HG02759 (cell line): ENCODE results near the gene HSFX3.
"Not testable (repeated sequence)": the region's sequence is repeated elsewhere in the genome, so short reads cannot be mapped to it uniquely, and the experiment has no call there.

ENCODE experiments used
- ATAC-seq: cut with Tn5 transposase; IDR thresholded peaks from one replicate; pipeline ENCODE4 v1.9.1; 2021; ENCODE audit warnings: mild to moderate bottlenecking, moderate library complexity; ENCODE audit not compliant: unreplicated experiment

HSFX3 gene

GRCh38 chrX:149545545-149546543 lies 3.9 kb downstream of the HSFX3 start:
- ATAC-seq: peak; percentile 59

- no peak for ATAC-seq
Observed at GRCh38 chrX:149541521-149542047, 8.1 kb downstream of the HSFX3 start.

DNA sequence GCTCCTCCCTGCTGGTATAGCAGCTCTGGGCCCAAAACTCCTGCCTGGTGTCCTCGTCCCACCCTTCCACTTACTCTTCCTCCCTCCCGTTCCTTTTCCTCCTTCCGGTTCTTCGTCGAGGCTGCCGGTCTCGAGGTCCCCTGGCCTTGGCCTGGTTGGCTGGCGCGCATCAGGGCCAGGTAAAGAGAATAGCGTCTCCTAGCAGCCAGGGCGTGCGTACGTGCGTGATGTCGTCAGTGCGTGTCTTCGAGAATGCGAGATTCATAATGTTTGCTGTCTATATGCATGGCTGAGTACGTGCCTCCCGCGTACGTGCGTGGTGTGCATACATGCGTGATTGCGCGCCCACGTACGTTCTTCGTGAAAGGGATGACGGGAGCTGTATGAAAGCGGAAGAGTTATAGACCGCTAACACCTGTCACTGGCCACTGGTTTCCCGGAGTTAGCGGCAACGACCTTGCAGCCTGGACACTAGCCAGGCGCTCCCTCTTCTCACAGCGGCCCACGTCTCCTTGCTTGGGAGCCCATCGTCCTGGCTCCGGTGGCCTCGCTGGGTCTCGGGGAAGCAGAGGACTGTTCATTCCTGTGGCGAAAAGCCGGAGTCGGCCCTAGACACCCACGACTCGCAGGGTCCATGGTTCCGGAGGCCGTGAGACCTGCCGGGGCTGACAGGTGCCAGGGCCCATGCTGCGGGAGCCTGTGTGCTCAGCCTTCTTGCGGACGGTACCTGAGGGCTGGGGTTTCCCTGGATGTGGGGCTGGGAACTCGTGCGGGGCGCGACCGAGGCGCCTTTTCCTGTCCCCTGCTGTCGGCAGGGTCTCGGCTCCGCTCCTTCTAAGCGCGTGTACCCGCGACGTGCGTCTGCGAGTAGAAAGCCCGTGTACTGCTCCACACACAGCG lies 8.9 kb downstream of the HSFX3 start, which contains the start of gene EOLA1:
Gene EOLA1, plus strand, starts transcription at position 392 of the 900 bp plus-strand sequence. CDS start 4,619 bp downstream, outside the sequence.
- peak; percentile 77 for ATAC-seq

DNA sequence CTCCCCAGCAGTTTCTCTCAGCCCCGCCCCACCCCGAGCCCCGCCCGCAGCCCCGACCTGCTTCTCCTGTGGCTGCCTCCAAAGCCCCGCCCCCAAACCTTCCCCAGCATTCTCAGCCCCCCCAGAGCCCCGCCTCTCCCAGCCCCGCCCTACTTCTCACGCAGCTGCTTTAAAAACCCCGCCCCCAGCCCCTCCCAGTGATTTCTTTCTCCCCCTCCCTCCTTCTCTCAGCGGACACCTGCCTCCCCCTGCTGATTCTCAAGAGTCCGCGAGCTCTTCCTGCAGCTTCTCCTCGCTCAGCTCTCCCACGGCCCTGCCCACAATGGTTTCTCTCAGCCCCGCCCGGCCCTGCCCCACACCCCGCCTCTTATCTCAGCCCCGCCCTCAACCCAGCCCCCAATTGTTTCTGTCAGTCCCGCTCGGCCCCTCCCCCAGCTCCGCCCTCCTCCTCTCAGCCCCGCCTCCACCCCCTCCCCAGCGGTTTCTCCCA lies 9.5 kb downstream of the HSFX3 start:
- ATAC-seq: peak; percentile 1

- ATAC-seq: peak; percentile 44
Observed at GRCh38 chrX:149539283-149540130, 10.2 kb downstream of the HSFX3 start.

DNA sequence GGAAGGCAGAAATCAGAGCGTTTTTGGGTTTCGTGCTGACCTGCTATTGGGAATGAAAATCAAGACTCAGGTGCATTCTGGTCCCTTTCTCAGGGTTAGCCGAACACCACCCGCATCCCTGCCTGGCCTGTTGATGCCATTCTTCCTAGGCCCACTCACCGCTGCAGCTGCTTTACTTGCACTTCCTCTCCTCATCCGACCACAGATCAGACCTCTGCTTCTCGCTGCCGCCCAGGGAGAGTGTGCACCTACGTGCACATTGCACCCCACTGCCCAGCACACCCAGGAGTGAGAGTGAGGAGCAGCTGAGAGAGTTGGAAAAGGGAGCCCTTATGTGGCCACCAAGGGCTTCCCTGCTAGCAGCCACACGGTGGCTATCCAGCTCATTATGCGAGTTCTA lies 12.2 kb downstream of the HSFX3 start:
- ATAC-seq: not testable (repeated sequence)

DNA sequence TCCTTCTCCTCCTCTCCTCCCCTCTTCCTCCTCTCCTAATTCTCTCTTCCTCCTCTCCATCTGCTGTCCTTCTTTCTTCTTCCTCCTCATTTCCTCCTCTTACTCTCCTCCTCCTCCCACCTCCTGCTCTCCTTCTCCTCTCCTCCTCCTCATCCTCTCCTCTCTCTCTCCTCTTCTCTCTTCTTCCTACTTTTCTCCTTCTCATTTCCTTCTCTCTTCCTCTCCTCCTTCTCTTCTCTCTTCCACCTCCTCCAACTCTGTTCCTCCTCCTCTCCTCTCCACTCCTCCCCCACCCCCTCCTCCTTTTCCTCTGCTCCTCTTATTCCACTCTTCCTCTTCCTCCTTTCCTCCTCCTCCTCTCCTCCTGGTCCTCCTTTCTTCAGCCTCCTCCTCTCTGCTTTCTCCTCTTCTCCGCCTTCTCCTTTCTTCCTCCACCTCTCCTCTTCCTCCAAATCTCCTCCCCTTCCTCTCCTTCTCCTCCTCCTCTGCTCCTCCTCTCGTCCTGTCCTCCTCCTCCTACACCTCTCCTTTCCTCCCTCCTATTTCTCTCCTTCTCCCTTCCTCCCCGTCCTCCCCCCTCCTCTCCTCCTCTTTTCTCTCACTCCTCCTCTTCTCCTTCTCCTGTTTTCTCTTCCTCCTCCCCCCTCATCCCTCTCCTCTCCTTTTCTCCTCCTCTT lies 14.7 kb downstream of the HSFX3 start:
- not testable (repeated sequence) for ATAC-seq

DNA sequence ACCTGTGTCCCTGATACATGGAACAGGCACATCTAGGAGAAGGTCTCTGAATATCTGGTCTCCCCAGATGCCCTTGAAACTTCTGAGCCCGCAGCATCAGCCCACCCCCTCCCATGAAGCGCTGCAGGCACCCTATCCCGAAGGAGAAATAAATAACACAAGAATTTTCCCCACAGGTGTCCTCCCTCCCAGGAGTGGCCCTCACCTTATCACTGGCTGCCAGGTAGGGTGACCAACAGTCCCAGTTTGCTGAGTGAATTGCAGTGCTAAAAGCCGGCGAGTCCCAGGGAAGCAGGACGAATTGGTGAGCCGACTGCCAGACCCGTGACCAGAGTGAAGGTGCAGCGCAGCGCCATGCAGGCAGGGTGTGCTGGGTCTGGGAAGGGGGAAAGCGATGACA lies 15.7 kb downstream of the HSFX3 start:
- not testable (repeated sequence) for ATAC-seq

DNA sequence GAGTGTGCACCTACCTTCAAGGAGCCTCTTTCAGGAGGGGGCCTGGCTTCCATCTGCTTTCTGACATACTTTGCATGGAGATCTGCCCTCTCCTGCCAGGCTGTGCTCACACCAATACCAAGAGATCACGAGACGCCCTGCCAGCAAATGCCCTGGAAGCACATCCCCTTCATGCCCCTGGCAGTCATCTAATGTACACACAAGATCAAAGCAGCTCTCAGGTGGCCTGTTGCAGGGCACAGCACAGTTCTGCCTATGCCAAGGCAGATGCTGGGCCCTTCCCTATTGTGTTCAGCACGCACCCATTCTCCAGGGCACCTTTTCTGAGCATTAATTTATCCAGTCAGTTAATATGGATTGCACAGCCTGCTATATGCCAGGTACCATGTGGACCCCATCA lies 16.9 kb downstream of the HSFX3 start:
- ATAC-seq: not testable (repeated sequence)

DNA sequence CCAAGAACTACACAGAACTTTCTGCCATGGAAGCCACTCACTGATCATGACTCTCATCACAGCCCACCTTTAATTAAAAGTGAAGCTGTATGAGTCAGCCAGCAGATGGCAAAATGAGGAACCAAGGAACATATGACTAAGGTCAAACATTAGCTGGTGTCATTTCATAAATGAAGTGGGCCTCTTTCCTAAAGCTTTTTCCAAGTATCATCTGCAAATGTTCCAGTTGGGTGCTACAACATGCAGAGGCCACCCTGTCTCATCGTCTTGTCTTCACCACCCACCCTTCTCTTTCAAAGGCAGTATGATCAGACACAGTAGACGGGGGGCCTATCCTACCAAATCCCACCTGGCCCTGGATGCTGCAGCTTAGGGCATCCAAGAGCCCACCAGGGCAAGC lies 18.1 kb downstream of the HSFX3 start:
- peak; percentile 83 for ATAC-seq

- ATAC-seq: no peak
Observed at GRCh38 chrX:149528381-149528780, 21.3 kb downstream of the HSFX3 start.

DNA sequence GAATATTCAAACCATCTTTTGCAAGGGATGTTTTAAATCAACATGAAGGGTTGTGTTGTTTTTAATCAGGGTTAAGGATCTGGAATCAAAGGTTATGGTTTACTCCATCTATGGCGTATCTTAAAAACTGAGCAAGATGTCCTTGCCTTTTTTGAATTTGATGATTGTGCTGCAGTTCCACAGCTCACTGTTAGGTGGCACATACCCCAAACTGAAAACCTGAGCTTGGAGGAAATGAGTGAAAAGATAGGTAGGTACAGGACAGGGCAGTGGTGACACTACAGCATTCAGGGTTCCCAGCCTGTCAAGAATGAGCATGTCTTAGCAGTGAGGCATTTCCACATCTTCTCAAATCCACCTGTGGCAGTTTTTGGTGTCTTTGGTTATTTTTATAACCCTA lies 22.0 kb downstream of the HSFX3 start:
- ATAC-seq: no peak

- not testable (repeated sequence) for ATAC-seq
Observed at GRCh38 chrX:149526318-149527033, 23.2 kb downstream of the HSFX3 start.

- peak; percentile 35 for ATAC-seq
Observed at GRCh38 chrX:149525903-149526302, 23.8 kb downstream of the HSFX3 start.

DNA sequence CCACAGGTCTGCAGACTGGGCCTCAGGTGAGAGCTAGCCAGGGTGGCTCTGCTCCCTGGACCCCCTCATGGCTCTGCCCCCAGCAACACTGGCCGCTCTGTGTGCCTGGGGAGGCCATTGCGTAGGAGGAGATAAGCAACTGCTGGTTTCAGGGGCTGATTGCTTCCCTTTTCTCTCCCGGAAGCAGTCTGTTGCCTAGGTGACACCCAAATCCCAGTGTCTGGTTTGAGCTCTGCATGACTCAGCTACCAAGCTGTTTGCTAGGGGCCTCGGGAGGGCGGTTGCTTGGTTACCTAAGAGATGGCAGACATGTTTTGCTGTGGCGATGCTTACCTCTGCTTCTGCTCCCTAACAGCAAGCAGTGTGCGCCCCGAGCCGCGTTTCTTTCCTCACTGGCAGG lies 24.3 kb downstream of the HSFX3 start:
- ATAC-seq: peak; percentile 93

DNA sequence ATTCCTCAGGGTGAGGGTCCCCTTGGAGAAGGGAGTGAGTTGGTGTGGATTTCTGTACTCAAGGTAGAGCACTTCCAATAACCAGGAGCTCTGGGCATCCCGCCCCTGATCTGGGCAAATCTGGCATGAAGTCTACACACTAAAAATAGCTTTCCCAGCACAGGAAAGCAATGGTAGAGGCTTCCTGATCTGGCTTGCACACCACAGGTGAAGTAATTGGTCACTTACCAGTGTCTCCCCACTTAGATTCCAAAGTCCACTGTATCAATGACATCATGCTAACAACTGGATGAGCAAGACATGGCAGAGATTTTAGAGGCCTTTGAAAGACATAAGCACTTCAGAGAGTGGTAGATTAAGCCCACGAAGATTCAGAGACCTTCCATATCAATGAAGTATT lies 26.8 kb downstream of the HSFX3 start:
- no peak for ATAC-seq

DNA sequence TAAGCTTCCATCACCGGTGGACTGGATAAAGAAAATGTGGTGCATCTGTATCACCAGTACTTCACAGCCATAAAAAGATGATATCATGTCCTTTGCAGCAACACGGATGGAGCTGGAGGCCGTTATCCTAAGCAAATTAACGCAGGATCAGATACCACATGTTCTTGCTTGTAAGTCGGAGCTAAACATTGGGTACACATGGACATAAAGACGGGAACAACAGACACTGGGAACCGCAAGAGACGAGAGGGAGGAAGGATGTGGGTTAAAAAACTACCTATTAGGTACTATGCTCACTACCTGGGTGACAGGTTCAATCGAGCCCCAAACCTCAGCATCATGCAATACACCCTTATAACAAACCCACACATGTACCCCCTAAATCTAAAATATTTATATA lies 28.3 kb downstream of the HSFX3 start:
- ATAC-seq: no peak

GRCh38 chrX:149520636-149521277 lies 29.0 kb downstream of the HSFX3 start:
- not testable (repeated sequence) for ATAC-seq
